ENCODE results near the gene PDXDC1. TPM values are rescaled to one million over a fixed set of nuclear protein-coding genes. Genes with fewer than 3 reads are reported as not detected.
A peak's percentile ranks its signal among the peaks of the same experiment; 100 is the strongest.

PDXDC1 gene
- total RNA-seq, 2 donors from 2014 or later: 163 to 202 TPM

GRCh38 chr16:15031586-15031985, 56.8 kb downstream of the PDXDC1 start:
- H3K4me3 ChIP-seq (ENCODE audit: low read length): no peak overlapping the region
- H3K36me3 Mint-ChIP-seq (ENCODE audit: low read depth): peaks cover 78% of the 10 kb centered on the region
- H3K27ac ChIP-seq (ENCODE audit: low read depth, low read length): no peak overlapping the region
- peaks cover 77% of the 10 kb centered on the region for H3K36me3 ChIP-seq (ENCODE audit: control insufficient read depth, insufficient read depth, low read length)
- no peaks in the 10 kb centered on the region for H3K4me1 ChIP-seq (ENCODE audit: control insufficient read depth, insufficient read depth, low read length)
- H3K9me3 Mint-ChIP-seq: no peaks in the 10 kb centered on the region
- 95 to 96% methylated on average over 8 of the region's 8 CpGs for WGBS, 2 experiments (ENCODE audit: insufficient coverage in 1 of 2, insufficient read length in 1 of 2)
- no peaks in the 10 kb centered on the region for H3K9me3 ChIP-seq (ENCODE audit: control insufficient read depth, low read length)
- no peak overlapping the region for H3K9ac ChIP-seq (ENCODE audit: extremely low read depth, low read length, poor library complexity, severe bottlenecking)
- no peak for DNase-seq
- no peak overlapping the region for H3K27ac Mint-ChIP-seq
- H3K27me3 ChIP-seq (ENCODE audit: control insufficient read depth, insufficient read depth, low read length, poor library complexity, severe bottlenecking): no peaks in the 10 kb centered on the region
- no peak for TF ChIP-seq CTCF (conservative IDR thresholded peaks at IDR 0.05)
- H3K27me3 Mint-ChIP-seq (ENCODE audit: insufficient read depth): no peaks in the 10 kb centered on the region
- H3K4me1 Mint-ChIP-seq: peaks cover 4% of the 10 kb centered on the region
- H3K4me3 Mint-ChIP-seq: no peak overlapping the region

- H3K4me3 Mint-ChIP-seq: no peak overlapping the region
- peaks cover 82% of the 10 kb centered on the region for H3K36me3 ChIP-seq (ENCODE audit: control insufficient read depth, insufficient read depth, low read length)
- TF ChIP-seq CTCF (conservative IDR thresholded peaks at IDR 0.05): no peak
- no peaks in the 10 kb centered on the region for H3K27me3 Mint-ChIP-seq (ENCODE audit: insufficient read depth)
- no peaks in the 10 kb centered on the region for H3K4me1 Mint-ChIP-seq
- H3K9me3 ChIP-seq (ENCODE audit: control insufficient read depth, low read length): no peaks in the 10 kb centered on the region
- H3K27ac Mint-ChIP-seq: no peak overlapping the region
- no peak overlapping the region for H3K9ac ChIP-seq (ENCODE audit: extremely low read depth, low read length, poor library complexity, severe bottlenecking)
- no peak overlapping the region for H3K4me3 ChIP-seq (ENCODE audit: low read length)
- no peaks in the 10 kb centered on the region for H3K27me3 ChIP-seq (ENCODE audit: control insufficient read depth, insufficient read depth, low read length, poor library complexity, severe bottlenecking)
- H3K9me3 Mint-ChIP-seq: no peaks in the 10 kb centered on the region
- H3K36me3 Mint-ChIP-seq (ENCODE audit: low read depth): peaks cover 78% of the 10 kb centered on the region
- WGBS, 2 experiments (ENCODE audit: insufficient coverage in 1 of 2, insufficient read length in 1 of 2): 97 to 98% methylated on average over 10 to 13 of the region's 13 CpGs
- no peaks in the 10 kb centered on the region for H3K4me1 ChIP-seq (ENCODE audit: control insufficient read depth, insufficient read depth, low read length)
- H3K27ac ChIP-seq (ENCODE audit: low read depth, low read length): no peak overlapping the region
- peak; percentile 13 for DNase-seq
Measured at GRCh38 chr16:15032547-15033308, 57.9 kb downstream of the PDXDC1 start.

GRCh38 chr16:15033309-15033707, 58.5 kb downstream of the PDXDC1 start:
- WGBS, 2 experiments (ENCODE audit: insufficient coverage in 1 of 2, insufficient read length in 1 of 2): 96 to 98% methylated on average over 10 to 14 of the region's 14 CpGs
- H3K9me3 Mint-ChIP-seq: no peaks in the 10 kb centered on the region
- no peaks in the 10 kb centered on the region for H3K4me1 ChIP-seq (ENCODE audit: control insufficient read depth, insufficient read depth, low read length)
- no peak overlapping the region for H3K9ac ChIP-seq (ENCODE audit: extremely low read depth, low read length, poor library complexity, severe bottlenecking)
- no peaks in the 10 kb centered on the region for H3K27me3 ChIP-seq (ENCODE audit: control insufficient read depth, insufficient read depth, low read length, poor library complexity, severe bottlenecking)
- peaks cover 82% of the 10 kb centered on the region for H3K36me3 ChIP-seq (ENCODE audit: control insufficient read depth, insufficient read depth, low read length)
- H3K27ac Mint-ChIP-seq: no peak overlapping the region
- H3K4me1 Mint-ChIP-seq: no peaks in the 10 kb centered on the region
- no peaks in the 10 kb centered on the region for H3K9me3 ChIP-seq (ENCODE audit: control insufficient read depth, low read length)
- peaks cover 82% of the 10 kb centered on the region for H3K36me3 Mint-ChIP-seq (ENCODE audit: low read depth)
- no peak overlapping the region for H3K4me3 Mint-ChIP-seq
- no peak for TF ChIP-seq CTCF (conservative IDR thresholded peaks at IDR 0.05)
- peak; percentile 20 for DNase-seq
- H3K4me3 ChIP-seq (ENCODE audit: low read length): no peak overlapping the region
- no peak overlapping the region for H3K27ac ChIP-seq (ENCODE audit: low read depth, low read length)
- H3K27me3 Mint-ChIP-seq (ENCODE audit: insufficient read depth): no peaks in the 10 kb centered on the region

All from endodermal cell (in vitro differentiated cells).